ENCODE measurements around the gene ADORA2A. TPM values are rescaled to one million over a fixed set of nuclear protein-coding genes. Genes with fewer than 3 reads are reported as not detected.

Gene ADORA2A
- total and polyA plus RNA-seq, 2 experiments from 2014 or later: 0.54 to 0.64 TPM

DNA sequence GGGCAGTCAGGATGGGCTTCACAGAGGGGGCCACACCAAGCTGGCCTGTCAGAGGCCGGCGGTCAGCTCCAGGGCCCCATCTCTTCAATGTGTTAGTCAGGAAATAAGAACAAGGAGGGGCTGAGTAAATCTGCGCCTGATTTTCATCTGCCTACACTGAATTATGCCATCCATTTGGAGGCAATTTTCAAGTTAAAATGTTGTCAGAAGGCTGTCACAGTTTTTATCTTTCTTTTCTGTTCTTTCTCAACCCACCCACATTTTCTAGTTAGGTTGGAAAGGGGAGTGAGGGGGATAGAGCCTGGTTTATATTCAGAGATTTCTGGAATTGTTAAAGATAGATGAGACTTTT lies 18.8 kb downstream of the ADORA2A start:
- H4K20me1 ChIP-seq (ENCODE audit: insufficient read depth): no peaks in the 10 kb centered on the region
- H3K79me2 ChIP-seq (ENCODE audit: insufficient read depth): no peaks in the 10 kb centered on the region
- H3K27ac ChIP-seq: no peak overlapping the region
- no peak overlapping the region for H3K4me3 ChIP-seq
- TF ChIP-seq EZH2phosphoT487 (IDR thresholded peaks at IDR 0.05; ENCODE audit: insufficient read depth, low read depth) (no peak), EZH2 (IDR thresholded peaks at IDR 0.05; ENCODE audit: insufficient read depth, poor library complexity, severe bottlenecking) (no peak)
- H3K4me1 ChIP-seq (ENCODE audit: insufficient read depth): peaks cover 3% of the 10 kb centered on the region; the same call in 1 of the 2 replicates
- H3K9me3 ChIP-seq (ENCODE audit: low read depth): no peaks in the 10 kb centered on the region
- no peak for DNase-seq
- WGBS, 2 experiments (ENCODE audit: low coverage in 1 of 2, low lambda C conversion rate in 2 of 2, missing lambda C conversion rate in 2 of 2): 35 to 43% methylated on average over 3 of the region's 3 CpGs
- no peak overlapping the region for H3K9ac ChIP-seq
- H3K27me3 ChIP-seq (replicated peaks; ENCODE audit: insufficient read depth): no peaks in the 10 kb centered on the region
- H3K9me2 ChIP-seq (ENCODE audit: insufficient read depth): no peaks in the 10 kb centered on the region
- no peaks in the 10 kb centered on the region for H3K36me3 ChIP-seq (ENCODE audit: low read depth)
- H3F3A ChIP-seq (ENCODE audit: insufficient read depth): no peaks in the 10 kb centered on the region
- H3K4me2 ChIP-seq (ENCODE audit: unreplicated experiment): no peak overlapping the region
- in situ Hi-C loops (cut with MboI): no loop called here
- H2AFZ ChIP-seq: no peak overlapping the region

GRCh38 chr22:24450610-24451009 lies 23.2 kb downstream of the ADORA2A start:
- no peak overlapping the region for H2AFZ ChIP-seq
- WGBS, 2 experiments (ENCODE audit: low coverage in 1 of 2, low lambda C conversion rate in 2 of 2, missing lambda C conversion rate in 2 of 2): 17 to 30% methylated on average over 1 of the region's 1 CpG
- no peaks in the 10 kb centered on the region for H3K9me3 ChIP-seq (ENCODE audit: low read depth)
- peaks cover 1% of the 10 kb centered on the region; the same call in 1 of the 2 replicates for H3K4me1 ChIP-seq (ENCODE audit: insufficient read depth)
- no peaks in the 10 kb centered on the region for H3K36me3 ChIP-seq (ENCODE audit: low read depth)
- no peak for DNase-seq
- no peaks in the 10 kb centered on the region for H3F3A ChIP-seq (ENCODE audit: insufficient read depth)
- H3K27ac ChIP-seq: no peak overlapping the region
- no peaks in the 10 kb centered on the region for H3K9me2 ChIP-seq (ENCODE audit: insufficient read depth)
- no peaks in the 10 kb centered on the region for H3K27me3 ChIP-seq (replicated peaks; ENCODE audit: insufficient read depth)
- in situ Hi-C loops (cut with MboI): no loop called here
- no peaks in the 10 kb centered on the region for H3K79me2 ChIP-seq (ENCODE audit: insufficient read depth)
- no peak overlapping the region for H3K4me3 ChIP-seq
- TF ChIP-seq EZH2 (IDR thresholded peaks at IDR 0.05; ENCODE audit: insufficient read depth, poor library complexity, severe bottlenecking): no peak
- TF ChIP-seq EZH2phosphoT487 (IDR thresholded peaks at IDR 0.05; ENCODE audit: insufficient read depth, low read depth): no peak
- no peak overlapping the region for H3K4me2 ChIP-seq (ENCODE audit: unreplicated experiment)
- no peak overlapping the region for H3K9ac ChIP-seq
- H4K20me1 ChIP-seq (ENCODE audit: insufficient read depth): no peaks in the 10 kb centered on the region

- Histone ChIP-seq H3K9me2 (ENCODE audit: insufficient read depth) (no peaks in the 10 kb centered on the region), H3K9me3 (ENCODE audit: low read depth) (no peaks in the 10 kb centered on the region), H3K79me2 (ENCODE audit: insufficient read depth) (no peaks in the 10 kb centered on the region), H3K4me3 (no peak overlapping the region), H2AFZ (no peak overlapping the region), H3K36me3 (ENCODE audit: low read depth) (no peaks in the 10 kb centered on the region), H3F3A (ENCODE audit: insufficient read depth) (no peaks in the 10 kb centered on the region), H3K9ac (no peak overlapping the region), H3K4me1 (ENCODE audit: insufficient read depth) (no peaks in the 10 kb centered on the region), H4K20me1 (ENCODE audit: insufficient read depth) (no peaks in the 10 kb centered on the region), H3K4me2 (ENCODE audit: unreplicated experiment) (no peak overlapping the region), H3K27me3 (replicated peaks; ENCODE audit: insufficient read depth) (no peaks in the 10 kb centered on the region), H3K27ac (no peak overlapping the region)
- TF ChIP-seq EZH2phosphoT487 (IDR thresholded peaks at IDR 0.05; ENCODE audit: insufficient read depth, low read depth) (no peak), EZH2 (IDR thresholded peaks at IDR 0.05; ENCODE audit: insufficient read depth, poor library complexity, severe bottlenecking) (no peak)
- in situ Hi-C loops (cut with MboI): no loop called here
- DNase-seq: no peak
These were observed 23.8 kb downstream of the ADORA2A start for GRCh38 chr22:24451162-24451561.

- TF ChIP-seq EZH2phosphoT487 (IDR thresholded peaks at IDR 0.05; ENCODE audit: insufficient read depth, low read depth): no peak
- no peak for TF ChIP-seq EZH2 (IDR thresholded peaks at IDR 0.05; ENCODE audit: insufficient read depth, poor library complexity, severe bottlenecking)
- in situ Hi-C loops (cut with MboI): no loop called here
- Histone ChIP-seq H3K4me3 (no peak overlapping the region), H3K79me2 (ENCODE audit: insufficient read depth) (no peaks in the 10 kb centered on the region), H3K9me2 (ENCODE audit: insufficient read depth) (no peaks in the 10 kb centered on the region), H3K36me3 (ENCODE audit: low read depth) (no peaks in the 10 kb centered on the region), H4K20me1 (ENCODE audit: insufficient read depth) (no peaks in the 10 kb centered on the region), H3K27me3 (replicated peaks; ENCODE audit: insufficient read depth) (no peaks in the 10 kb centered on the region), H3K27ac (no peak overlapping the region), H3F3A (ENCODE audit: insufficient read depth) (no peaks in the 10 kb centered on the region), H2AFZ (no peak overlapping the region), H3K9ac (no peak overlapping the region), H3K9me3 (ENCODE audit: low read depth) (no peaks in the 10 kb centered on the region), H3K4me2 (ENCODE audit: unreplicated experiment) (no peak overlapping the region), H3K4me1 (ENCODE audit: insufficient read depth) (no peaks in the 10 kb centered on the region)
- no peak for DNase-seq
- WGBS, 2 experiments (ENCODE audit: low coverage in 1 of 2, low lambda C conversion rate in 2 of 2, missing lambda C conversion rate in 2 of 2): 36 to 42% methylated on average over 1 of the region's 1 CpG
These were observed 26.5 kb downstream of the ADORA2A start for GRCh38 chr22:24453853-24454252.

GRCh38 chr22:24455039-24455438 lies 27.6 kb downstream of the ADORA2A start:
- Histone ChIP-seq H3K4me2 (ENCODE audit: unreplicated experiment) (no peak overlapping the region), H3K9ac (no peak overlapping the region), H3K79me2 (ENCODE audit: insufficient read depth) (no peaks in the 10 kb centered on the region), H3K36me3 (ENCODE audit: low read depth) (no peaks in the 10 kb centered on the region), H4K20me1 (ENCODE audit: insufficient read depth) (no peaks in the 10 kb centered on the region), H3K9me2 (ENCODE audit: insufficient read depth) (no peaks in the 10 kb centered on the region), H3K9me3 (ENCODE audit: low read depth) (no peaks in the 10 kb centered on the region), H3K4me3 (no peak overlapping the region), H3F3A (ENCODE audit: insufficient read depth) (no peaks in the 10 kb centered on the region), H3K27ac (no peak overlapping the region), H3K4me1 (ENCODE audit: insufficient read depth) (no peaks in the 10 kb centered on the region), H3K27me3 (replicated peaks; ENCODE audit: insufficient read depth) (no peaks in the 10 kb centered on the region), H2AFZ (no peak overlapping the region)
- in situ Hi-C loops (cut with MboI): no loop called here
- no peak for DNase-seq
- 54 to 64% methylated on average over 4 of the region's 4 CpGs for WGBS, 2 experiments (ENCODE audit: low coverage in 1 of 2, low lambda C conversion rate in 2 of 2, missing lambda C conversion rate in 2 of 2)
- TF ChIP-seq EZH2phosphoT487 (IDR thresholded peaks at IDR 0.05; ENCODE audit: insufficient read depth, low read depth) (no peak), EZH2 (IDR thresholded peaks at IDR 0.05; ENCODE audit: insufficient read depth, poor library complexity, severe bottlenecking) (no peak)
